HepG2 (cell line): ENCODE results near the gene HYAL1. TPM values are rescaled to one million over a fixed set of nuclear protein-coding genes. Genes with fewer than 3 reads are reported as not detected.

Experiments
- ATAC-seq: fragments of 200-7000 bp; cut with Tn5 transposase; 3 replicates; pipeline ENCODE4 v1.9.1; 2020; ENCODE audit warnings: mild to moderate bottlenecking, moderate library complexity
- BruUV-seq: library from RNA; stranded (reverse); fragments of 400-500 nt; replicated peaks from 2 replicates; lab custom pipeline; 2021; lab: Mats Ljungman, UMichigan
- CTCF ChIA-PET: fragments of 300-600 bp; formaldehyde crosslinking; extraction: SDS; loops from one replicate; lab custom pipeline; 2021; ENCODE audit warnings: low total read pairs, inconsistent platforms, low intra/inter-chr PET ratio; lab: Yijun Ruan, JAX
- POLR2A ChIA-PET: fragments of 350-600 bp; sonication (Branson Sonifier 250); formaldehyde crosslinking; loops from one replicate; lab custom pipeline; 2020; ENCODE audit warnings: antibody characterized with exemption, inconsistent platforms; lab: Yijun Ruan, JAX
- DNase-seq: peaks from one replicate; pipeline ENCODE4 v3.0.0-alpha.2; 2015; ENCODE audit warnings: low spot score
- FAIRE-seq: peaks from 3 replicates; lab custom pipeline; 2011; peaks lifted over from hg19 to GRCh38; lab: Jason Lieb, UNC
- H2AFZ ChIP-seq: one replicate; pipeline ENCODE4 v1.6.1; 2011; ENCODE audit warnings: low read length, inconsistent platforms
- H3K27ac ChIP-seq: fragments of 300-600 bp; 3 replicates; pipeline ENCODE4 v1.8.0; 2011; ENCODE audit warnings: mixed run types, mild to moderate bottlenecking, mixed read lengths, low read length, inconsistent platforms; ENCODE audit not compliant: insufficient read depth; ENCODE audit errors: extremely low read length
- H3K27me3 ChIP-seq, 2 experiments: fragments of 200-600 bp in 1 of 2; 2 replicates in 1 of 2; 3 replicates in 1 of 2; pipeline versions ENCODE4 v1.6.0 to v1.8.0; 2011; ENCODE audit warnings: low read length in 2 of 2, mild to moderate bottlenecking in 2 of 2, moderate library complexity in 2 of 2, inconsistent platforms in 1 of 2; ENCODE audit not compliant: insufficient read depth in 2 of 2, control insufficient read depth in 1 of 2
- H3K36me3 ChIP-seq, 2 experiments: fragments of 200-600 bp in 1 of 2; replicated peaks in 1 of 2; 2 replicates in 1 of 2; 3 replicates in 1 of 2; pipeline versions ENCODE4 v1.5.1 to v1.8.0; 2011; ENCODE audit warnings: low read length in 2 of 2, inconsistent platforms in 1 of 2; ENCODE audit not compliant: insufficient read depth in 2 of 2, control insufficient read depth in 1 of 2
- H3K4me1 ChIP-seq: 2 replicates; pipeline ENCODE4 v1.5.1; 2012; ENCODE audit warnings: low read length, inconsistent platforms; ENCODE audit not compliant: insufficient read depth
- H3K4me2 ChIP-seq: 2 replicates; pipeline ENCODE4 v1.6.0; 2011; ENCODE audit warnings: low read depth, low read length, inconsistent platforms
- H3K4me3 ChIP-seq, 3 experiments: fragments of 200-600 bp in 1 of 3; sonication (generic), shearing (Covaris generic) in 1 of 3; replicated peaks in 1 of 3; 2 replicates each; pipeline ENCODE4 v1.5.1; 2011 to 2016; ENCODE audit warnings: low read length in 3 of 3, inconsistent platforms in 2 of 3, low read depth in 2 of 3, mild to moderate bottlenecking in 2 of 3, control low read depth in 1 of 3, mixed read lengths in 1 of 3; ENCODE audit not compliant: insufficient read depth in 1 of 3
- H3K79me2 ChIP-seq: one replicate; pipeline ENCODE4 v1.6.1; 2011; ENCODE audit warnings: low read length, inconsistent platforms; ENCODE audit not compliant: insufficient read depth
- H3K9ac ChIP-seq: 2 replicates; pipeline ENCODE4 v1.6.0; 2011; ENCODE audit warnings: mild to moderate bottlenecking, low read depth, low read length, inconsistent platforms; ENCODE audit not compliant: insufficient read depth
- H3K9me3 ChIP-seq: 2 replicates; pipeline ENCODE4 v1.5.1; 2012; ENCODE audit warnings: mild to moderate bottlenecking, low read length
- H4K20me1 ChIP-seq: 2 replicates; pipeline ENCODE4 v1.6.0; 2011; ENCODE audit warnings: inconsistent platforms, mild to moderate bottlenecking, low read length, moderate library complexity; ENCODE audit not compliant: insufficient read depth
- AGO2 ChIP-seq: fragments of 200-400 bp; formaldehyde crosslinking; optimal IDR thresholded peaks from 2 replicates; pipeline ENCODE3; 2017; ENCODE audit warnings: mild to moderate bottlenecking, low read depth, low read length, moderate library complexity
- HNRNPK ChIP-seq: fragments of 200-400 bp; formaldehyde crosslinking; IDR thresholded peaks from 2 replicates; pipeline ENCODE4 v1.6.1; 2018; ENCODE audit warnings: low read length, low read depth, moderate library complexity, mild to moderate bottlenecking; ENCODE audit not compliant: poor library complexity, severe bottlenecking
- RBFOX2 ChIP-seq: fragments of 200-400 bp; formaldehyde crosslinking; IDR thresholded peaks from 2 replicates; pipeline ENCODE4 v1.6.1; 2017; ENCODE audit warnings: low read depth, mild to moderate bottlenecking, low read length
- THAP11 ChIP-seq: IDR thresholded peaks from 2 replicates; pipeline ENCODE4 v1.6.1; 2016; ENCODE audit warnings: missing biosample characterization, missing genetic modification reagents
- WGBS: methylation state at CpG from one replicate; pipeline ENCODE4 v1.1.6; 2017; ENCODE audit warnings: low lambda C conversion rate; 5-methylcytosine and 5-hydroxymethylcytosine counted together
- in situ Hi-C: cut with HindIII; loops from 2 replicates; pipeline ENCODE4 v1.10.0; 2017; ENCODE audit warnings: low pct_unique_long_range_greater_than_20kb; ENCODE audit not compliant: extremely low pct_ligation_motif_present
- intact Hi-C: fragments of 100-400 bp; cut with micrococcal nuclease; formaldehyde crosslinking; loops from one replicate; pipeline ENCODE4 v1.10.0; 2022; ENCODE audit not compliant: unreplicated experiment
- polyA plus RNA-seq, 8 experiments: library from polyadenylated mRNA; depleted of rRNA in 3 of 8; stranded (reverse) in 7 of 8; unstranded in 1 of 8; fragments of >200 nt; fragmentation: Illumina TruSeq in 4 of 8; extraction: Trizol in 4 of 8; gene quantifications; 2 replicates each; pipeline versions ENCODE4 v1.2.1 to v1.2.3, GENCODE V29; 2011 to 2016; ENCODE audit warnings: low read depth in 4 of 8, missing spikeins in 1 of 8, mixed read lengths in 1 of 8; ENCODE audit not compliant: insufficient read depth in 1 of 8
- total RNA-seq, 5 experiments: library from RNA; depleted of rRNA; stranded (reverse); fragments of >200 nt; fragmentation: Illumina TruSeq; extraction: Trizol; gene quantifications; 2 replicates each; pipeline ENCODE4 v1.2.3, GENCODE V29; 2016; ENCODE audit warnings: low read depth in 1 of 5

Gene HYAL1
- total and polyA plus RNA-seq, 2 of the 13 experiments (the other 11 are each of a cell fraction or from before 2014, with no cell fraction given), result 76.5 to 193 TPM

DNA sequence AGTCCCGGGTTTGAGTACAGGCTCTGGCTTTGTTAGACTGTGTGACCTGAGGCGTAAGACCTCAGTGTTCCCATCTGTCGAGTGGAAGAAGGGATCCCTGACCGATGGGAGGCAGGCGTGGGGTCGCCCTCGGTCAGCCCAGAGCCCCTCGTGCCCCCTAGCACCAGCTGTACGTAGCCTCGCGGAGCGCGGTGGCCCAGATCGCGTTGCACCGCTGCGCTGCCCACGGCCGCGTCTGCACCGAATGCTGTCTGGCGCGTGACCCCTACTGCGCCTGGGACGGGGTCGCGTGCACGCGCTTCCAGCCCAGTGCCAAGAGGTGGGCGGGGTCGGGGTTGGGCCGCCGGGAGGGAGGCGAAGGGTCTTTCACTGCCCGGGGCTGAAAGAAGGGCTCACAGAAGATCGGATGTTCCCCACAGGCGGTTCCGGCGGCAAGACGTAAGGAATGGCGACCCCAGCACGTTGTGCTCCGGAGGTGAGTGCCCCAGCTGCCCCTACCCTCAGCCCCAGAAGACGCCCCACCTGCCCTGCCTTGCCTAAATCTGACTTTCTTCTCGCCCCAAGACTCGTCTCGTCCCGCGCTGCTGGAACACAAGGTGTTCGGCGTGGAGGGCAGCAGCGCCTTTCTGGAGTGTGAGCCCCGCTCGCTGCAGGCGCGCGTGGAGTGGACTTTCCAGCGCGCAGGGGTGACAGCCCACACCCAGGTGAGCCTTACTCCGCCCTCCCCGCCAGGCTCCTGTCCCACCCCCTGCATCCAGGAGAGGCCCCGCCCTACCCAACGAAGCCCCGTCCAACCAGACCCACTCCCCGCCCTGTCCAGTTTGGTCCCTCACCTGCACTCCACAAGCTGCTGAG lies 28.0 kb downstream of the HYAL1 start:
- CTCF ChIA-PET, result interaction anchor here (1.9 to 6.4 kb wide), 3 partner anchors 16 to 49 kb away, joined by 10 to 81 read pairs (median 63); no protein-coding TSS in a partner anchor
- no peak for DNase-seq
- POLR2A ChIA-PET, result interaction anchor here (0.8 to 1.7 kb wide), 3 partner anchors 10 to 15 kb away, joined by 3 to 7 read pairs (median 4); no protein-coding TSS in a partner anchor
- Histone ChIP-seq H3K9me3 (no peaks in the 10 kb centered on the region), H2AFZ (no peak overlapping the region), H3K4me2 (no peak overlapping the region), H3K79me2 (peaks cover 20% of the 10 kb centered on the region), H3K27me3 (no peaks in the 10 kb centered on the region; a peak in 1 of 5 replicates), H4K20me1 (no peaks in the 10 kb centered on the region; the same call in 1 of the 2 replicates), H3K36me3 (peaks cover 14 to 30% of the 10 kb centered on the region in 2 experiments), H3K9ac (no peak overlapping the region), H3K4me3 (no peak overlapping the region), H3K4me1 (peaks cover 59% of the 10 kb centered on the region), H3K27ac (no peak overlapping the region)
- FAIRE-seq, result no peak
- no TSS peak for BruUV-seq
- 98% methylated on average over 52 of the region's 65 CpGs for whole genome bisulfite sequencing
- no peak for TF ChIP-seq HNRNPK
- peak; percentile 69 for TF ChIP-seq AGO2
- no peak for TF ChIP-seq THAP11 (CRISPR knock-in tag)
- TF ChIP-seq RBFOX2, result peak; percentile 75
- in situ Hi-C loops, result loop anchor here (10.0 kb wide), 1 partner anchor 81 kb away; the partner anchor contains the start of gene GNAT1
- intact Hi-C loops, result no loop called here
- no peak for ATAC-seq
